Activated naive CD8-positive, alpha-beta T cell treated with anti-CD3 and anti-CD28 coated beads, Interleukin-2, amount 50 U/mL, for 16 hours (primary cell): Measurements from ENCODE around the gene MBTPS2.
"Not testable (repeated sequence)": the region's sequence is repeated elsewhere in the genome, so short reads cannot be mapped to it uniquely, and the experiment has no call there.

Experiments
- DNase-seq: peaks from one replicate; pipeline ENCODE4 v3.0.0-alpha.2; 2020; ENCODE audit warnings: low read depth, low spot score

Gene MBTPS2

DNA sequence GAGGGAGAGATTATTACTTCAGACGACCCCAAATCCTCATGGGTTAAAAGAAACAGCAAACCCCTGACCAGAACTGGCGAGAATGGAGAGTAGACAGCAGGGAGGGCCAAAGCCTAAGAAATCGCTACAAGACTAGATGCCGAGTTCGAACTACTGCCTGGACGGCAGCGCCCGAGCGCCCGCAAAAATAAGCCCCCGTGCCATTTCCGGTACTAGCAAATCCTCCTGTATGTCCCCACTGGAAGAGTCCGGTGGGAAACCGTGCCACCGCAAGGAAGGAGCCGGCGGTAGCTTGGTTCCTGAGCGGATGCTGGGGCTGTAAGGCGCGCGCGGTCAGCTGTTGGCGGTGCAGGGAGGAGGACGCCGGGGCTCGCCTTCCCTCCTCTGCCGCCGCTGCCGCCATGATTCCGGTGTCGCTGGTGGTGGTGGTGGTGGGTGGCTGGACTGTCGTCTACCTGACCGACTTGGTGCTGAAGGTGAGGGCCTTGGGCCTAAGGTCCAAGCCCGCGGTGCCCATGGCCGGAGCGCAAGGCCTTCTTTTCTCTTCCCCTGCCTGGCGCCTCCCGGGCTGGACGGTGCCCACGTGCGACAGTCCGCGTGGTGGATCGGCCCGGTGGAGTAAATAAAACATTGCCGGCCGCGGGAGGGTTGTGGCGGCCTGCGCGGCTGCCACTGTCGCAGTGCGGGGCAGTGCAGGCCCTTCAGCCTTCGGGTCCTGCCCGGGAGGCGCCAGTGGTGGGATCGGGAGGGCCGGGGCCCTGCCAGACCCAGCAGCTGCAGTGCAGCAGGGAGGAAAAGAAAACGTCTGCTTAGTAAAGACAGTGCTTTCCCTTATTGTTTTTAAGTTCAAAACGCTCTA is at the start of gene MBTPS2:
Gene MBTPS2, plus strand, starts transcription at position 284 of the 859 bp plus-strand sequence. Its CDS starts 118 bp downstream, at position 402.
- peak; percentile 56 for DNase-seq

DNA sequence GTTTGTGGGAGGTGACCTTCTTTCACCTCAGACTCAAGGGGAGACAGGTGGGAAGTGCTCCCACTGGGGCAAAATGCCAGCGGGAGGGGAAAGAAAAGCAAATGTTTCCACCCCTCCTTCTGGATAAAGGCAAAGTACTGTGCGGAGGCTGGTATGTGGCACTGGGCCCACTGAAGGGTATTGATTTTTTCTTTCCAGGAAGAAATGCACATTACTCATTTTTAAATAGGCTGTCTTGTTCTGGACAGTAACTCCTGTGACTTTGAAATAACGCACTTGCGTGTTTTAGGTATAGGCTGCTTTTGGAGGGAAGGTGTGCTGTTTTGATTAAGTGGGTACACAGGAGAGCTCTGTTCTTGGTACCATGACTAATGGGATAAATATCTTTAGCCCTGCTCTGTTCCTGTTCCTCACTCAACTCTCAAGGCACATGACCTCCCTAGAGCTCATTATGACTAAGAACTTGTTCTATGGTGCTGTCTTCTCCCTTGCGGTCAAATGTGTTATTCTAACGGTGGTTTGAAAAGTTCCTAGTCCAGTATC is 40.7 kb upstream of the MBTPS2 start:
- no peak for DNase-seq

DNA sequence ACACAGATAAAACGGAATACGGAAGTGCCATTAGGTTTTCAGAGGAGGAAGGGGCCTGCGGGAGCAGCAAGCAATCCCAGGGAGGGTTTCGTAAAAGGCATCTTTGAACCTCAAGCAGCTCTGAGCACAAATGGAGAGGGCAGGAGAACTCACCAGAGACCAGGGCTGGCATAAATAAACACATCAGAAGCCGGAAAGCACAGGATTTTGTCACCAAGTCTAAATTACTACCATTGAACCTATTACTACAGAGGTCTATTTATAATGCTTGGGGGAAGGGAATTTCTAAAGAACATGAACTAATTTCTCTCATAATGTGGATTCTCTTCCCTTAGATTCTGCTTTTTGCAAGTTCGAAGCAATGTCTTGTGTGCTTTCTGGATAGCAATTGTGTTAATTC is 39.6 kb upstream of the MBTPS2 start:
- no peak for DNase-seq

DNA sequence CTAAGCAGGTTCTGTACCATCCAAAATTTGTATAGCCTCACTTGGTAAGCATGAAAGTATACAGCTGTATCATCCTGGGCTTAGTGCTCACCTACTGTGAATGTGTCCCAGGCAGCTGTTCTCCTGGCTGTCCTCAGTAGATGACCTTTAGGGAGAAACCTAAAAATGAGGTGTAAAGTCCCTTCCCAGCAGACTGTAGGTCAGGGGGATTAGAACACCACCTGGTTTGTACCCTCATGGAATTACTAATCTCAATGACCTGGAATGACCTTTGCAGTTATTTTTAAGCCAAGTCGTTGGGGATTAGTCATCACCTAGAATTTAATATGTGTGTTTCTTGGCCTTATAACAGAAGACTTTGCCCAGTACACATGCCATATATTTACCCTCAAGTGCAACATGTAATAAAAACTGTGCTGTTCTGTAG is 39.1 kb upstream of the MBTPS2 start:
- DNase-seq: no peak

DNA sequence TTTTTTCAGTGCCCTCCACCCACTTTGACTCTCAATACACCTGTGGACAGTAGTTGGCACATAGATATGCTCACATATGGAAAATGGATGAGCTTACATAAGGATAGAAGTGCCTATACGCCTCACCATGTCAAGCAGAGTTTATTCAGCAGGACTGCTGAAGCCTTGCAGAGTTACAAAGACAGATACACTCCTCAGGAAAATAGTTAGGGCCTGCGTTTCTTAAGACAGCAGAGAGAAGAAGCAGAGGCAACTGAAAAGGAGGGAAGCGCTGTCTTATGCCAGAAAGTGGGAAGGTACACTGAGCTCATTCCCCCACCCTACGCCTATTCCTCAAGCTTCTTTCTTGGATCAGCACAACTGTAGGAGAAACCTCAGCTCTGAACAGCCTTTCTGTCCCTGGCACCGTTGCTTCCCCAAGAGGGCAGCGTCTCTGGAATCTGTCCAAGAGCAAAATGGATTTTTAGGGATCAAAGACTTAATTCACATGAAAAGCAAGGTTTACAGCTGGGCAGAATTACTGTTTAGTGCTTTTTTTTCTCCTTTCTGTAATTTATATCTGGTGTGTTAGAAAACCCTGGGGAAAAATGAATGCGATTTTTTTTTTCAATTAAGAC is 37.3 kb upstream of the MBTPS2 start:
- DNase-seq: no peak

DNA sequence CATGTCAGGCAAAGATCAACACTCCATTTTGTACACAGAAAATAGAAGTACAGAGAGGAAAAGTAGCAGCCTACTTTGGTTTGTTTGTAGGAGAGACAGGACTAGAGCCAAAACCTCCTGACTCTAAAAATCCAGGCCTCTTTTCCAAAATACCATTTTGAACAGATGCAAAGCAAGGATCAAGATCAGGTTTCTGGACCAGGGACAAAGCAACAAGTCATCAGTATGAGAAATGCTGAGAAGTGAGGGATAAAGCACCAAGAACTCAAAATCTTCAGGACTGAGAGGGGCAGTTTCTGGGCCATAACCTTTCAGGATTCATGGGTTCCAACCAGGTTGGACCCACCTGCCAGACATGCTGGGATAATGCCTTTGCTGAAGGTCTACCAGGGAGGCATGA is 36.6 kb upstream of the MBTPS2 start:
- no peak for DNase-seq

DNA sequence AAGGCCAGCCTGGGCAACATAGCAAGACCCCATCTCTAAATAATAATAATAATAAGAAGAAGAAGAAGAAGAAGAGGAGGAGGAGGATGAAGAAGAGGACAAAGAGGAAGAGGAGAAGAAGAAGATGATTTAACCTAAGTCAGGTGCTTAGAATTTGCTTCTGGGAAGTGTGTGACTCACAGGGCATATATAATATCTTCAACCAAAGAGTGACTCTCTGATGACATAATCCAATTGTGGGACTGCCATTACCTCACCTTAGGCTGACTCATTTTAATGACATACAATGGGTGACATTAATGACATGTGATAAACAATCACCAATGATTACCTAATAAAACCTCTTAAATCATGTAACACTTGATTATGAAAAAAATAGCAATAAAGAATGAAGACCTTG is 32.7 kb upstream of the MBTPS2 start:
- no peak for DNase-seq

DNA sequence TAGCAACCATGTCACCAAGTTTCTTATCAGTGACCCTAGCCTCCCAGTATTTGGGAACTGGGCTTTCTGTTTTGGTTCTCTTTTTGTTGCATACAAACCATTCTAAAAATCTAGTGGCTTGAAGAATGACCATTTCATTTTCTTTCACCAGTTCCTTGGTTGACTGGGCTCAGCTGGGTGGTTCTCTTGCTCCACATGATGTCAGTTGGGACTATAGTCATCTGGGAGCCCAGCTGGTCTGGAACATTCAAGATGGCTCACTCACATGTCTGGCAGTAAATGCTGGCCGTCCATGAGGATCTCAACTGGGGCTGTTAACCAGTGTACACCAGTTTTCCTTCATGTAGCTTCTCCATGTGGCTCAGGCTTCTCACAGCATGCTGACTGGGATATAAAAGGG is 27.6 kb upstream of the MBTPS2 start:
- no peak for DNase-seq

DNA sequence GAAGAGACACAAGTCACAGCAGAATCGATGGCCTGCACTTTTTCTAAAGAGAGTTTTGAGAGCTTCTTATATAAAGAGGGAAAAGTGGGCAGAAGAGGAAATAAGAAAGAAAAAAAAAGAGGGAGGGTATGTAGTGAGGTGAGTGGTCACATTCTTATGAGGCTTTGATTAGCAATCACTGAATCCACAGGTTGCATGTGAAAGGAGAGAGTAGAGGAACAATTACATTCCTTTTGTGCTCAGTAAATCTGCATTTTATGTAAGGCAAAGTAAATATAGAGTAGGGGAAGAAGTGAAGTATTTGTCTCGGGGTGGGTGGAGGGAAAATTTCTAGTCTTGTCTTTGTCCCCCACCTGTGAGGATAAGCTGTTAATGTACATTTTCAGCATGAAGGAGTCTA is 26.8 kb upstream of the MBTPS2 start:
- DNase-seq: no peak

DNA sequence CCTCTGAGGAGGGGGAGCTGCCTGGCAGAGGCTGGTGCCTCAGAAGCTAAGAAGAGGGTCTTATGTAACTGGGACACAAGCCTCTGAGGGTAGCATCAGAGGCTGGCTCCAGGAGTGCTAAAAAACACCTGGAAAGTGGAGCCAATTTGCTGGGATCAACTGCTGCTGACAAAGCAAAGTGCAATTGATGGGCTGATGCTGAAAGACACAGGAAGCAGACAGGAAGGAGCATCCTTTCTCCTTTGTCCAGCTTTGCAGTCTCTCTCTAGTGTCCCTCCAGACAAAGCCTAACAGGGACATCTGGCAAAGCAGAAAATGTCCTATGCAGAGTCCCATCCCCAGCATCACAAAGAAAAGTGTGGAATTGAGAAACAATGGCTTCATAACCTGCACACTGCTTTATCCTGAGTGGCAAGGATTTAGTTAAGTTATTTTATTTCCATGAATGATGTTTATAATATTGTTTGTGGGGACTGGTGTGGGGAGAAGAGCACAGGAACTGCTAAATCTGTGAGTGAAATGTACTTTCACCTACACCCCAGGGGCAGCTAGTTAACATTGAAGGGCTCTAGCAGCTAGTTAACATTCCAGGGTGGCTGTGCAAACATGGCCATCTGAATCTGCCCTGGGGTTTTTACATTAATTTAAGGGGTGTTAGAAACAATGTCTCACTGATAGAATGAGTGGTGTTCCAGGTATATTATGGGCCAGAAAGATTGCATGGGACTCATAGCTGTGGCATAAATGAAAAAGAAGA is 25.6 kb upstream of the MBTPS2 start:
- no peak for DNase-seq

DNA sequence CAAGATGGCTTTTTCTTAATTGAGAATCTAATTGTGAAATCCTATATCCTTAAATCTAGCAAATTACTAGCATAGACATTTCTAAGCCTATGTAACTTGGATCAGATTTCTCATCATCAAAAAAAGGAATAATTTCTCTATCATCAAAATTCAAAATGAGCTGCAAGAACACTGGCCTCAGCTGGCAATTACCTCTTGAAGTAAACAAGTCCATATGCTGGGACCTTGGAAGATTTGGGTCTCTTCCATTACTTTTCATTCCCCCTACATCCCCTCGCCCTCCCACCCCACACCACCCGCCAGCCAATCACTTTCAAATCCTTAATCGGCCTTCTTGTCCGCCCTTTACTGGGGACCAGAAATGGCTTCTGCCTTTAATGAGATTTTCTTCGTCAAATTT is 23.3 kb upstream of the MBTPS2 start:
- no peak for DNase-seq

DNA sequence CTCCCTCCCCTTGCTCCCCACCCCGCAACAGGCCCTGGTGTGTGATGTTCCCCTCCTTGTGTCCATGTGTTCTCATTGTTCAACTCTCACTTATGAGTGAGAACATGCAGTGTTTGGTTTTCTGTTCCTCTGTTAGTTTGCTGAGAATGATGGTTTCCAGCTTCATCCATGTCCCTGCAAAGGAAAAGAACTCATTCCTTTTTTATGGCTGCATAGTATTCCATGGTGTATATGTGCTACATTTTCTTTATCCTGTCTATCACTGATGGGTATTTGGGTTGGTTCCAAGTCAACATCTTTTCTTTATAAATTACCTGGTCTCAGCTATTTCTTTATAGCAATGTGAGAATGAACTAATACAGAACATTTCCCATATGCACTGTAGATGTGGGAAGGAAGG is 19.2 kb upstream of the MBTPS2 start:
- not testable (repeated sequence) for DNase-seq

DNA sequence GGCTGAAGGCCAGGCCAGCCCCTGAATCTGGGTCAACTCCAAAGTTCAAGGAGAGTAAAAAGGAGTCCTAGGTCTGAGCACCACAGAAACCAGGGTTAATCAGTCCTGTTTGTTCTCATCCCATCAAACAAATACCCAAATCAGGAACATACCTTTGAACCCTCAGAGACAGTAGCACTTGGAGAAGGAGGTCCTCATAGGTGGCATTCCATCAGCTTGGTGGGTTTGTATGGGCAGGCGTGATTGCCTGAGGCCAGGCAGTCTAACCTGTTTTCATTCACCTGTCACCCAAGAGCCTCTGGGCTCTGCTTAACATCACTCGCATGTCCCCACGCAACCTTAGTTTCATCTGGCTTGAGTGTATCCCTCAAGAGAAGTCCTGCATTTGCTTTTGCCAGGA is 17.5 kb upstream of the MBTPS2 start:
- DNase-seq: no peak

DNA sequence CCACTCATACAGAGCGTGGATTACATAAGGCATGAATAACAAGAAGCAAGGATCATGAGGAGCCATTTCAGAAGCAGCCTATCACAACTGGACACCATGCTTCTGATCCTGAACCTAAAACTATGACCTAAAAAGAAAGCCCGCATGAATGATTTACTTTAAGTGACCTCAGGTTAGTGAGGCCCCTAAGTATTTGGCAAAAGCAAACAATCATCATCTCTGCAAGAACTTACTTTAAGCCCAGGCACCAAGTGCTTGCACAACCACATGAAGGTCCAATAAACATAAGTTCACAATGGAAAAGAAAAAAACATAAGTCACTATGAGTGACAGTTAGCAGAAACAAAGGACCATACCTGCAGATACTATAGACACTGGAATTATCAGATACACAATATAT is 7.9 kb upstream of the MBTPS2 start:
- DNase-seq: no peak

DNA sequence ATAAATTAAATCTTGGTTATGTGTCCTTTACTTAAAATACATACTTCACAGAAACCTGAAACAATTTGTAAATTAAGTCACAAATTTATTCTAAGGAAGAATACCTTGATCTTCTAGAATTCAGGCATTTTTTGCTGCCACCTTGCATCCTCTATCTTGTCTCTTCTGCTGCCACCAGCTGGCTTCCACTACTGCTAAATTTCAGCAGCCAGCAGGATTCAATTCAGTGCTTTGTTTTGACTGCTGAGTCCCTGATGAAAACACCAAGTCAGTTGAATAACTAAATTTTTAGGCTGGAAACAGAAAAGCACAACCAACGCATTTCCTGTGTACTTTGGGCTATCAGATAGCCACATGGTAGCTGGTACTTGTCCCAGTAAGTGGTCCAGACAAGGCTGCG is 2.4 kb upstream of the MBTPS2 start:
- no peak for DNase-seq

DNA sequence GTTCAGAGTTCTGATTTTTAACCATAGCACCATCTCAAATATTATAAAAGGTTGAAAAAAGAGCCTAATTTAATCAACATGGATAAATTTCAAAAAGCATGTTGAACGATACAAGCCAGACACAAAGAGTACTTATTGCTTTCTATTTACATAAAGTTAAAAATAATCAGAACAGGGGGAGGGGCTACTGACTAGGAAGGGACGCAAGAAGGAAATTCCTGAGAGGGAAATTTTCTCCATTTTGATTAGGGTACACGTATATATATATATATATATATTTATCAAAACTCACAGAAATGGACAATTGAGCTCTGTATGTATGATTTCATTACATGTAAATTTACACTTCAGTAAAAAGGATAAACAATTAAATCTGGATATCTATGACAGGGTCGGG is 482 bp upstream of the MBTPS2 start:
- DNase-seq: no peak

DNA sequence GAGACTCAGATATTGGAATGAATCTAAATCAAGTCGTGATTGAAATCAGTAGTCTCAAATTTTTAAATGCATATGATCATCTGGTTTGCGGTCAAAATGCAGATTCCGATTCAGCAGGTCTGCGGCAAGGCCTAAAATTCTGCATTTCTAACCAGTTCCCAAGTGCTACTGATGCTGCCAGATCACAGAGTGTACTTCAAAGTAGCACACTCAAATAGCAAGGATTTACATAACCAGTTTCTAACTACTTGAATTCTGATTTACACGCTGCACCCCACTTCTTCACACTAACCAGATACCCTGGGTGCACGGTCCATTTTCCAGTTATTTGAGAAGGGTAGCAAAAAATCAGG is 752 bp downstream of the MBTPS2 start:
- DNase-seq: no peak

DNA sequence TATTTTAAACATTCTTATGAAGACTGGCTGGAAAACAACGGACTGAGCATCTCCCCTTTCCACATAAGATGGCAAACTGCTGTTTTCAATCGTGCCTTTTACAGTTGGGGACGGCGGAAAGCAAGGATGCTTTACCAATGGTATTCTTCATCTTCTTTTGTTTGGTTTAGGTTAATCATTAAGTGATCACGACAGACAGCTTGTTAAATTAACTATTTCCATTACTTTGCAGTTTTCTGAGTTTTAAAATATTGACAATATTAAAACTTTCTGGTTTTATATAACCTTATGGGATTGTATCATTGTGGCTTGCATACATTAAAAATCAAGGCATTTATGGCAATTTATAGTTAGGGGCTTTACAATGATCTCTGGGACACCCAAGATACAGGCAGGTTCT is 3.8 kb downstream of the MBTPS2 start:
- DNase-seq: no peak

DNA sequence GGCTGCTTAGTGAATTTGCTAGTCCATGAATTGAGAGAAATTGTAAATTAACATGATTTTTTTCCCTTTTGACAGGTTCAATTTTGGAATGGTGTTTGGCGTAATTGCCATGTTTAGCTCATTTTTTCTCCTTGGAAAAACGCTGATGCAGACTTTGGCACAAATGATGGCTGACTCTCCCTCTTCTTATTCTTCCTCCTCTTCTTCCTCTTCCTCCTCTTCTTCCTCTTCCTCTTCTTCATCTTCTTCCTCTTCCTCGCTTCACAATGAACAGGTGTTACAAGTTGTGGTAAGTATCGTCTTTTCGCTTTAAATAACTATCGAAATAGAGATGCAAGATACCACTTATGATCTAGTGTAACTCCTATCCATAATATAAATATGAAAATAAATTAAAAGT is 5.7 kb downstream of the MBTPS2 start:
- DNase-seq: no peak

DNA sequence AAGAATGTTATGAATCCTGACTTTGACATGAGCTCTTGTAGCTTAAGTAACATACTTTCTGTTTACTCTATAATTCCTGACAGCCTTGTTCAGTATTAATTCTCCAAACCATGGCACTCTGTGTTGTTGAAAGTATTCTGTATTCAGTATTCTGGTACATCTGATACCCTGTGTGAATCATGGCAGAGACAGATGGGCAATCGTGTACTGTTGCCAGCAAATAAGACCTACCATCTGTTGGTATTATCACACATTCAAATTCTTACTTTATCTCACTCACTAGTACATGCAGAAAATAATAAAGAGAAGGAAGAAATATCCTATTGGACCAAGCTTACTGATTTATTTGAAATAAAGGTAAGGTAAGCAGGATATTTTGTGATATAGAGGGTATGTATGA is 7.9 kb downstream of the MBTPS2 start:
- no peak for DNase-seq

DNA sequence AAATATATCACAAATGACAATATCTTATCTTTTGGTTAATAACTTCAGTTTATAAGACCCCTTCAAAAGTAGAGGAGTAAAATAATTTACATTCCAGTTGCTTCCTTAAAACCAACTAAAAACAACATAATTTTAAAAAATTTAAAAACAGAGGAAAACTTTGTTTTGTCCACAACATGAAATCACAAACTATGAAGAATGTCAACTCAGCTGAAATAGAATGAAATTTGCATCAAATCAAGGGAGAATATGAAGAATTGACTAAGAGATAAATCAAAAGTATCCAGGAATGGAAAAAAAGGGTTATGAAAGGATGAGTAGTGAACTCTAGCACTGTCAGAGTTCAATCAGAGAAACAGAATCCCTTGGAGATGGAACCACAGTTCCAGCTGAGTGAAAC is 14.2 kb downstream of the MBTPS2 start:
- DNase-seq: no peak

DNA sequence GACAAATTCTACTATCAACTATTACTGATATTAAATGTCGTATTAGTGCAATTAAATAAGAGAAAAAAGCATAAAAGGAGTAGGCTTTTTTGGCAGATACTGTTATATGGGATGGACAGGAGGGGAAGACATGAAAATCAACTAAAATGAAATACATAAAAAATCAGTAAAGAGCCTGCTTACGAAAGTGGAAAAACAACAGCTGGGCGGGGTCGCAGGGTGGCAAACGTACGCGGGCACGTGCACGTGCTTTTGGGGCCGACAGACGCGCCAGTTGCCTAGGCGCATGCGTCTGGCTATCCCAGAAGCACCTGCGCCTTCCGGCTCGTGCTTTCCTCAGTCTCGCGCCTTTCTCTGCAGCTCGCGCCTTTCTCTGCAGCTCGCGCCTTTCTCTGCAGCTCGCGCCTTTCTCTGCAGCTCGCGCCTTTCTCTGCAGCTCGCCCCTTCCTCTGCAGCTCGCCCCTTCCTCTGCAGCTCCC is 16.6 kb downstream of the MBTPS2 start, which contains the start of gene YY2:
Gene YY2, plus strand, starts transcription at position 51 of the 479 bp plus-strand sequence. CDS start 498 bp downstream, outside the sequence.
- DNase-seq: no peak
